ENCODE results near the gene MAGEB4. TPM values are rescaled to one million over a fixed set of nuclear protein-coding genes. Genes with fewer than 3 reads are reported as not detected.

MAGEB4 gene
- polyA plus RNA-seq, 2 of the 4 experiments (the other 2 are of a cell fraction) = not detected

DNA sequence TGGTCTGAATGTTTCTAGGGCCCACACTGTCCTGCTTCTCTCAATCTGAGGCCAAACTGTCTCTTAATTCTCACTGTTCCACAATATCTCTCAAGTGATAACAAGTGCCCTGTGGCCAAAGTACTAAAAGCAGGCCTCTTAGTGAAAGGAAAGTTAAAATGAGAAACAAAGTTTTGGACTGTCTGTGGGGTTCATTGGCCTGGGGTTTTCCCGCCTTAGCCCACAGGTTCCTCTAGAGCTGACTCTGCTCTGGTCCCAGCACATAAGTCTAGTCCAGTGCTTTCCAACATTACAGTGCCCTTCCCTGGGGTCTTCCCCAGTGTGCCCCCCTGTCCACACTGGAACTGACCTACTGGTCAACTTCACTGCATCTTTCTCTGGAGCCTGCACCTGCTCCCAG is 11.5 kb downstream of the MAGEB4 start (continued):
- no peak for TF ChIP-seq CBX2 (IDR thresholded peaks at IDR 0.05; ENCODE audit: borderline replicate concordance, low read depth)
- TF ChIP-seq GATA3 (IDR thresholded peaks at IDR 0.05; ENCODE audit: borderline replicate concordance) = no peak
- no peak for TF ChIP-seq ZNF302 (CRISPR knock-in tag; IDR thresholded peaks at IDR 0.05)
- TF ChIP-seq, protein P1, sequence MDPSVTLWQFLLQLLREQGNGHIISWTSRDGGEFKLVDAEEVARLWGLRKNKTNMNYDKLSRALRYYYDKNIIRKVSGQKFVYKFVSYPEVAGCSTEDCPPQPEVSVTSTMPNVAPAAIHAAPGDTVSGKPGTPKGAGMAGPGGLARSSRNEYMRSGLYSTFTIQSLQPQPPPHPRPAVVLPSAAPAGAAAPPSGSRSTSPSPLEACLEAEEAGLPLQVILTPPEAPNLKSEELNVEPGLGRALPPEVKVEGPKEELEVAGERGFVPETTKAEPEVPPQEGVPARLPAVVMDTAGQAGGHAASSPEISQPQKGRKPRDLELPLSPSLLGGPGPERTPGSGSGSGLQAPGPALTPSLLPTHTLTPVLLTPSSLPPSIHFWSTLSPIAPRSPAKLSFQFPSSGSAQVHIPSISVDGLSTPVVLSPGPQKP (IDR thresholded peaks at IDR 0.05; ENCODE audit: low read depth, low read length) = no peak
- TF ChIP-seq ZC3H11A (IDR thresholded peaks at IDR 0.05) = no peak
- no peak for TF ChIP-seq EHMT2 (IDR thresholded peaks at IDR 0.05; ENCODE audit: low read depth)
- no peak for TF ChIP-seq SREBF2 (IDR thresholded peaks at IDR 0.05)

DNA sequence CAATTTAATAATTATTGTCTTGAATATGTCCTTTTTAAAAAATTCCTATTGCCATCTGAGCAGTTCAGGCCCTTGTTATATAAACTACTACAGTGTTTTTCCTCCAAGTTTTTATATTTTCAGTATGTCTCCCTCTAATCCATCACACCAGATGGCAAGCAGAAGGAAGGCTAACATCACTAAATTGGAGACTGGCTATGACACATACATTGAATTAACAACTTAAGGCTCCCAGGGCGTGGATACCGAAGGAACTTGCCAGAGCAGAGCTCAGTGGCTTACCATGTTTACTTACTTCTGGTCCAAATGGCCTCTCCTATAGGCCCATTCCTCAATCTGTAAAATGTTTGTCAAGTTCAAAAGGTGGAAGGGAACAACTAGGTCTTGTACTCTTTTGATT is 18.1 kb downstream of the MAGEB4 start:
- ChIA-PET POLR2A (no interaction called here), CTCF (no interaction called here)
- WGBS (ENCODE audit: missing lambda C conversion rate) = 79% methylated on average over 2 of the region's 2 CpGs
- no peaks in the 10 kb centered on the region for H3K4me1 ChIP-seq
- FAIRE-seq (peak; percentile 36), DNase-seq (ENCODE audit: low read depth in 1 of 2, low spot score in 1 of 2) (no peak), ATAC-seq (no peak)
- H3K27ac ChIP-seq = no peak overlapping the region
- H3K4me3 ChIP-seq = no peak overlapping the region
- TF ChIP-seq MYC (IDR thresholded peaks at IDR 0.05; ENCODE audit: borderline replicate concordance, low read length) (no peak), MAFK (IDR thresholded peaks at IDR 0.05; ENCODE audit: partially characterized antibody) (no peak), ZFP36 (IDR thresholded peaks at IDR 0.05; ENCODE audit: borderline replicate concordance, partially characterized antibody) (no peak)
- no peak overlapping the region for H3K4me2 ChIP-seq
- H3K9me3 ChIP-seq = no peaks in the 10 kb centered on the region

DNA sequence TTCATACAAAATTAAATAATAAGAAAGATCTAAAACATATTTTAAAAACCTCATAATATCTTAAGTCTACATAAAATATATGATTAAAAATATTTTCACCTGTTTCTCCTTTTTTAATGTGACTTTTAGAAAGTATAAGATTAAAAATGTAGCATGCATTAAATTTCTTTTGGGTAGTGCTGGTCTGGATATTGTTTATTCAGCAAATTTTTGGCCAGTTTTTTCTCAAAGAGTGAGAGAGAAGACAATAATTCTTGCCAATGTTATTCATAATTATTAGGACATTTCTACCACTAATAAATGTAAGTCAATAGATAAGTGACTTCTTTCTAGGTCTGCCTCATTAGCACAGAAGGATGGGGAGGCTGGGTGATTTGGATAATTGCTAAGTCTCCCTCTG is 19.2 kb downstream of the MAGEB4 start:
- peak; percentile 46 for TF ChIP-seq MAFK (IDR thresholded peaks at IDR 0.05; ENCODE audit: partially characterized antibody)
- TF ChIP-seq HDAC2 (IDR thresholded peaks at IDR 0.05) = no peak
- TF ChIP-seq SMC3 (IDR thresholded peaks at IDR 0.05) = no peak
- Histone ChIP-seq H3K4me1 (no peaks in the 10 kb centered on the region), H3K4me2 (no peak overlapping the region), H3K27ac (no peak overlapping the region), H3K9me3 (no peaks in the 10 kb centered on the region), H3K4me3 (no peak overlapping the region)
- ChIA-PET POLR2A (no interaction called here), CTCF (no interaction called here)
- no peak for ATAC-seq
- FAIRE-seq = no peak
- DNase-seq (ENCODE audit: low read depth in 1 of 2, low spot score in 1 of 2) = no peak

DNA sequence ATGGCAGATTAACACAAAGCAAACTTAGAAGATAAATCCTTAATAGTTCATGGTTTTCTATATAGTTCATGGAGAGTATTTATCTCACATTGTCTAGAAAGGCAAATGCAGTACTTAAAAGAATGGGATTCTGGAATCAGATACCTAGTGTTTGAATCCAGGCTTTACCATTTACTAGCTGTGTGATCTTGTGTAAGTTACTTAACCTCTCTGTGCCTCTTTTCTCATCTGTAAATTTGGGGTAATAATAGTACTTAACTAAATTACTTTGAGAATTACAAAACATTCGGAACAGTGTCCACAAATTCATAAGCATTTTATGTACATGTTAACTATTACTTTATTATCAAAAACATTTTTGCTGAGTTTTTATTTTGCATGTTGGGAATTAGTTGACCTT is 21.0 kb downstream of the MAGEB4 start:
- no peaks in the 10 kb centered on the region for H3K9me3 ChIP-seq
- WGBS (ENCODE audit: missing lambda C conversion rate) = 6% methylated on average over 1 of the region's 1 CpG
- TF ChIP-seq, protein P2, sequence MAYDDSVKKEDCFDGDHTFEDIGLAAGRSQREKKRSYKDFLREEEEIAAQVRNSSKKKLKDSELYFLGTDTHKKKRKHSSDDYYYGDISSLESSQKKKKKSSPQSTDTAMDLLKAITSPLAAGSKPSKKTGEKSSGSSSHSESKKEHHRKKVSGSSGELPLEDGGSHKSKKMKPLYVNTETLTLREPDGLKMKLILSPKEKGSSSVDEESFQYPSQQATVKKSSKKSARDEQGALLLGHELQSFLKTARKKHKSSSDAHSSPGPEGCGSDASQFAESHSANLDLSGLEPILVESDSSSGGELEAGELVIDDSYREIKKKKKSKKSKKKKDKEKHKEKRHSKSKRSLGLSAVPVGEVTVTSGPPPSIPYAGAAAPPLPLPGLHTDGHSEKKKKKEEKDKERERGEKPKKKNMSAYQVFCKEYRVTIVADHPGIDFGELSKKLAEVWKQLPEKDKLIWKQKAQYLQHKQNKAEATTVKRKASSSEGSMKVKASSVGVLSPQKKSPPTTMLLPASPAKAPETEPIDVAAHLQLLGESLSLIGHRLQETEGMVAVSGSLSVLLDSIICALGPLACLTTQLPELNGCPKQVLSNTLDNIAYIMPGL (CRISPR knock-in tag; IDR thresholded peaks at IDR 0.05; ENCODE audit: borderline replicate concordance) = no peak
- TF ChIP-seq RNF2 (IDR thresholded peaks at IDR 0.05; ENCODE audit: borderline replicate concordance, low read depth) (no peak), HOXB5 (CRISPR knock-in tag; IDR thresholded peaks at IDR 0.05) (no peak)
- no peak overlapping the region for H3K4me2 ChIP-seq
- no peak overlapping the region for H3K27ac ChIP-seq
- POLR2A ChIA-PET = no interaction called here
- DNase-seq (ENCODE audit: low read depth in 1 of 2, low spot score in 1 of 2) (no peak), FAIRE-seq (no peak), ATAC-seq (no peak)
- H3K4me3 ChIP-seq = no peak overlapping the region
- CTCF ChIA-PET = no interaction called here
- no peaks in the 10 kb centered on the region for H3K4me1 ChIP-seq

DNA sequence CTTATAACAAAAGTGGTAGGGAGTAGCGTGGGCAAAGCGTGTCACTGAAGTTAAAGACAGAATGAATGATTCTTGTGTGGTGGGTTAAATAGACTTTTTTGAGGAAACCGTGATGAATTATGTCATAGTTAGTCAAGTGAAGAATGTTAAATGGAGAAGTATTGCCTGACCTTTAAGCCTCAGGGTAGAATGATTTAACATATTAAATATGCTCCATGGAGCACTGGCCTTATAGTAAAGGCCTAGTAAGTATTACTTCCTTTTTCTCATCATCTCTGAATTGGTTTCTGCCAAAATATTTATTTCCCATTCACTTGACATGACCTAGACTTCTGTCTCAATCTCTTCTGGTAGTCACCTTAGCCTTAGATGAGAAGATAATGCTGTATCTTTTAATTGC is 28.8 kb downstream of the MAGEB4 start:
- H3K9me3 ChIP-seq = no peaks in the 10 kb centered on the region
- DNase-seq (ENCODE audit: low read depth in 1 of 2, low spot score in 1 of 2) = no peak
- FAIRE-seq = no peak
- ChIA-PET CTCF (no interaction called here), POLR2A (no interaction called here)
- H3K4me1 ChIP-seq = peaks cover under 1% of the 10 kb centered on the region; the same call in 1 of the 3 replicates
- H3K27ac ChIP-seq = no peak overlapping the region
- H3K4me2 ChIP-seq = no peak overlapping the region
- no peak for ATAC-seq
- 67% methylated on average over 3 of the region's 3 CpGs for WGBS (ENCODE audit: missing lambda C conversion rate)
- no peak overlapping the region for H3K4me3 ChIP-seq
- TF ChIP-seq MAFK (IDR thresholded peaks at IDR 0.05; ENCODE audit: partially characterized antibody) (no peak), GATA3 (IDR thresholded peaks at IDR 0.05; ENCODE audit: borderline replicate concordance) (no peak), HEYL (CRISPR knock-in tag; IDR thresholded peaks at IDR 0.05) (no peak), EHF (CRISPR knock-in tag; IDR thresholded peaks at IDR 0.05) (no peak), CBX8 (IDR thresholded peaks at IDR 0.05) (no peak), JUN (IDR thresholded peaks at IDR 0.05) (no peak), BHLHE40 (IDR thresholded peaks at IDR 0.05; ENCODE audit: low read depth, low read length) (no peak), EP300 (IDR thresholded peaks at IDR 0.05) (no peak), NPAS2 (CRISPR knock-in tag; IDR thresholded peaks at IDR 0.05; ENCODE audit: borderline replicate concordance) (no peak), CBX2 (IDR thresholded peaks at IDR 0.05; ENCODE audit: borderline replicate concordance, low read depth) (no peak)
- TF ChIP-seq, protein P3, sequence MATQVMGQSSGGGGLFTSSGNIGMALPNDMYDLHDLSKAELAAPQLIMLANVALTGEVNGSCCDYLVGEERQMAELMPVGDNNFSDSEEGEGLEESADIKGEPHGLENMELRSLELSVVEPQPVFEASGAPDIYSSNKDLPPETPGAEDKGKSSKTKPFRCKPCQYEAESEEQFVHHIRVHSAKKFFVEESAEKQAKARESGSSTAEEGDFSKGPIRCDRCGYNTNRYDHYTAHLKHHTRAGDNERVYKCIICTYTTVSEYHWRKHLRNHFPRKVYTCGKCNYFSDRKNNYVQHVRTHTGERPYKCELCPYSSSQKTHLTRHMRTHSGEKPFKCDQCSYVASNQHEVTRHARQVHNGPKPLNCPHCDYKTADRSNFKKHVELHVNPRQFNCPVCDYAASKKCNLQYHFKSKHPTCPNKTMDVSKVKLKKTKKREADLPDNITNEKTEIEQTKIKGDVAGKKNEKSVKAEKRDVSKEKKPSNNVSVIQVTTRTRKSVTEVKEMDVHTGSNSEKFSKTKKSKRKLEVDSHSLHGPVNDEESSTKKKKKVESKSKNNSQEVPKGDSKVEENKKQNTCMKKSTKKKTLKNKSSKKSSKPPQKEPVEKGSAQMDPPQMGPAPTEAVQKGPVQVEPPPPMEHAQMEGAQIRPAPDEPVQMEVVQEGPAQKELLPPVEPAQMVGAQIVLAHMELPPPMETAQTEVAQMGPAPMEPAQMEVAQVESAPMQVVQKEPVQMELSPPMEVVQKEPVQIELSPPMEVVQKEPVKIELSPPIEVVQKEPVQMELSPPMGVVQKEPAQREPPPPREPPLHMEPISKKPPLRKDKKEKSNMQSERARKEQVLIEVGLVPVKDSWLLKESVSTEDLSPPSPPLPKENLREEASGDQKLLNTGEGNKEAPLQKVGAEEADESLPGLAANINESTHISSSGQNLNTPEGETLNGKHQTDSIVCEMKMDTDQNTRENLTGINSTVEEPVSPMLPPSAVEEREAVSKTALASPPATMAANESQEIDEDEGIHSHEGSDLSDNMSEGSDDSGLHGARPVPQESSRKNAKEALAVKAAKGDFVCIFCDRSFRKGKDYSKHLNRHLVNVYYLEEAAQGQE (IDR thresholded peaks at IDR 0.05) = no peak
- TF ChIP-seq, protein P4, sequence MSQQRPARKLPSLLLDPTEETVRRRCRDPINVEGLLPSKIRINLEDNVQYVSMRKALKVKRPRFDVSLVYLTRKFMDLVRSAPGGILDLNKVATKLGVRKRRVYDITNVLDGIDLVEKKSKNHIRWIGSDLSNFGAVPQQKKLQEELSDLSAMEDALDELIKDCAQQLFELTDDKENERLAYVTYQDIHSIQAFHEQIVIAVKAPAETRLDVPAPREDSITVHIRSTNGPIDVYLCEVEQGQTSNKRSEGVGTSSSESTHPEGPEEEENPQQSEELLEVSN (IDR thresholded peaks at IDR 0.05; ENCODE audit: borderline replicate concordance, low read depth) = no peak
